Neutrophil (primary cell): Measurements from ENCODE around the gene TPBGL.
A peak's percentile ranks its signal among the peaks of the same experiment; 100 is the strongest.

Experiments used
- H3K27ac ChIP-seq: fragments of 200-600 bp; sonication (generic); 2 replicates; pipeline ENCODE4 v1.5.1; 2016; ENCODE audit warnings: mild to moderate bottlenecking, moderate library complexity
- H3K27me3 ChIP-seq: fragments of 200-600 bp; sonication (generic); 2 replicates; pipeline ENCODE4 v1.6.0; 2016; ENCODE audit warnings: mild to moderate bottlenecking
- H3K36me3 ChIP-seq: fragments of 200-600 bp; sonication (generic); 2 replicates; pipeline ENCODE4 v1.5.1; 2017
- H3K4me1 ChIP-seq, 2 experiments: fragments of 200-600 bp in 1 of 2; sonication (generic) in 1 of 2; 1 replicate in 1 of 2; 2 replicates in 1 of 2; pipeline versions ENCODE4 v1.5.1 to v1.6.1; 2013 to 2016; ENCODE audit warnings: low read depth in 1 of 2, low read length in 1 of 2, mild to moderate bottlenecking in 1 of 2, moderate library complexity in 1 of 2; ENCODE audit not compliant: control insufficient read depth in 1 of 2, insufficient read depth in 1 of 2
- H3K4me3 ChIP-seq, 2 experiments: fragments of 200-600 bp in 1 of 2; sonication (generic) in 1 of 2; 1 replicate in 1 of 2; 2 replicates in 1 of 2; pipeline ENCODE4 v1.5.1; 2013 to 2016; ENCODE audit warnings: low read depth in 1 of 2, low read length in 1 of 2, mild to moderate bottlenecking in 1 of 2, moderate library complexity in 1 of 2
- H3K9me3 ChIP-seq: fragments of 200-600 bp; sonication (generic); 2 replicates; pipeline ENCODE4 v1.5.1; 2016
- TF ChIP-seq, protein P1 (sequence below): fragments of 200-600 bp; sonication (generic); IDR thresholded peaks from 2 replicates; pipeline ENCODE4 v1.5.1; 2016; ENCODE audit warnings: antibody characterized with exemption

The TPBGL gene

DNA sequence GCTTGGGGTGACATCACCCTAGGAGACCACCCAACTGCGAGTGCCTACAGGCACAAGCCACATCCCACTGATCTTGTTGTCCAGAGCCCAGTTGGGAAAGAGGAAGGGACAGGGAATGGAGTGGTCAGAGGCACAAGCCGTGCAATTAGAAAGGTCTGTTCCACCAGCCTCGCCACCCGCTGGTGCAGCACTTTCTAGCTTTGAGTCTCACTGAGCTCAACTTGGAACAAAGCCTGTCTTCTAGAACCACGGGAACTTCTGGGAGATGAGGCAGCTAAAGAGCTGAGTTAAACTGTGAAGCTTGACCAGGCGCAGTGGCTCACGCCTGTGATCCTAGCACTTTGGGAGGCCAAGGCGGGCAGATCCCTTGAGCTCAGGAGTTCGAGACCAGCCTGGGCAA lies 29.3 kb downstream of the TPBGL start:
- TF ChIP-seq, protein P1, sequence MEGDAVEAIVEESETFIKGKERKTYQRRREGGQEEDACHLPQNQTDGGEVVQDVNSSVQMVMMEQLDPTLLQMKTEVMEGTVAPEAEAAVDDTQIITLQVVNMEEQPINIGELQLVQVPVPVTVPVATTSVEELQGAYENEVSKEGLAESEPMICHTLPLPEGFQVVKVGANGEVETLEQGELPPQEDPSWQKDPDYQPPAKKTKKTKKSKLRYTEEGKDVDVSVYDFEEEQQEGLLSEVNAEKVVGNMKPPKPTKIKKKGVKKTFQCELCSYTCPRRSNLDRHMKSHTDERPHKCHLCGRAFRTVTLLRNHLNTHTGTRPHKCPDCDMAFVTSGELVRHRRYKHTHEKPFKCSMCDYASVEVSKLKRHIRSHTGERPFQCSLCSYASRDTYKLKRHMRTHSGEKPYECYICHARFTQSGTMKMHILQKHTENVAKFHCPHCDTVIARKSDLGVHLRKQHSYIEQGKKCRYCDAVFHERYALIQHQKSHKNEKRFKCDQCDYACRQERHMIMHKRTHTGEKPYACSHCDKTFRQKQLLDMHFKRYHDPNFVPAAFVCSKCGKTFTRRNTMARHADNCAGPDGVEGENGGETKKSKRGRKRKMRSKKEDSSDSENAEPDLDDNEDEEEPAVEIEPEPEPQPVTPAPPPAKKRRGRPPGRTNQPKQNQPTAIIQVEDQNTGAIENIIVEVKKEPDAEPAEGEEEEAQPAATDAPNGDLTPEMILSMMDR, result no peak
- Histone ChIP-seq H3K9me3 (no peaks in the 10 kb centered on the region), H3K4me3 (no peak overlapping the region), H3K27ac (peak overlapping the region; percentile 1), H3K4me1 (peaks cover 48 to 51% of the 10 kb centered on the region in 2 experiments), H3K27me3 (no peaks in the 10 kb centered on the region), H3K36me3 (peaks cover 46% of the 10 kb centered on the region)

DNA sequence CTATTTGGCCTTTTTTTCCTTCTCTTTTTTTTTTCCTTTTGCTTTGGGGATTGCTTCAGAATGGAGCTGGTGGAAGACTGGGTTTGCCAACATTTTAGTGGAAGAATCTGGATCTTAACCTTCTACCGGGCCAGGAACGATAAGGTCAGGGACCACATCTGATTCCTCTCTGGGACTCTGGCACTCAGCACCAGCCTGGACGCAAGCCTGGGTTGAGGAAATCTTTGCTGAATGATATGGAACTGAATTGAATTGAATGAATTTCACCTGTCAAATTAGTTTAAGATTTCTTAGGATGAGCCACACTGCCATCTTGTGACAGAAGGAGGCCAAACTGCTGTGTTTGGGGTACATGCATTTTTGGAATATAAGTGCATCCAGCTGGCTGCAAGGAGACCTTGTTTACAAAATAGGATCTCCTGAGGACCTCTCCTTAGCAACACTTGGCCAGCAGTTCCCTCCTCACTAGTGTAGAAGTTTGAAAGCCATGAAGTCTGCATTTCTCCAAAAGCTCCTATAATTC lies 30.4 kb downstream of the TPBGL start:
- Histone ChIP-seq H3K4me3 (no peak overlapping the region), H3K27ac (peak overlapping the region; percentile 92), H3K9me3 (no peaks in the 10 kb centered on the region), H3K4me1 (peaks cover 48 to 50% of the 10 kb centered on the region in 2 experiments), H3K36me3 (peaks cover 36% of the 10 kb centered on the region), H3K27me3 (no peaks in the 10 kb centered on the region)
- TF ChIP-seq, protein P1, result peak; percentile 28

DNA sequence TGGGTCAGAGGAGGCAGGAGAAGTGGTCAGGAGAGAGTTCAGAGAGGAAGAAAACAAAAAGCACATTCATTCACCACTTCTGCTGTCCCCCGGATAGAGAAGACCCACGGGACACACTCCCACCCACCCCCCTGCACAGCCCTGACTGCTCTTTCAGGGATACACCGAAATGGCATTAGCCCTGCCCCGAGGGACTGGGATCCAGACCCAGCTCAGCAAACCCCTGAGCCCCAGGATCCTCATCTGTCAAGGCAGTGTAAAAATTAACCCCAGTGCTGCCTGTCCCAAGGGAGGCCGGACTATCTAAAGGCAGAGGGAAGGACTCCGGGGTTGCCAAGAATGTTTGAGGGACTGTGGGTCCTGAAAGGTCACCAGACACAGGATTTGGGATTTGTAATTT lies 31.2 kb downstream of the TPBGL start:
- TF ChIP-seq, protein P1, result no peak
- Histone ChIP-seq H3K27me3 (no peaks in the 10 kb centered on the region), H3K4me3 (no peak overlapping the region)

DNA sequence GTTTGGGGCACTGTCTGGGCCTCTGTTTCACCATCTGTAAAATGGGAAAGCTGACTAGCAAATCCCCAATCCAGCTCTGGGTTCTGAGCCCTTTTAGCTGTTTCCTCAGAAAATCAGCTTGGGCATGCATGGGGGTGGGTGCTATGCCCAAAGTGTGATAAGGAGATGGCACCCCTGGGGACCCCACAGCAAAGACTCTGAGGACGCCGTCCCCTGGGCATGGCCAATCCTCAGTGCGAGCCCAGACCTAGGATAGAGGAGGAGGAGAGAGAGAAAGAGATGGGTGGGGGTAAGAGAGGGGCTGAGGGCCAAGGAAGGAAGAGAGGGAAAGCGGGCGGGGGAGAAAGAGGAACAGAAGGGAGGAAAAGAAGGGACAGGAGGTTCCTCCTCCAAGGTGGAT lies 31.8 kb downstream of the TPBGL start:
- Histone ChIP-seq H3K4me3 (peak overlapping the region in 1 of 2 experiments; percentile 9), H3K9me3 (no peaks in the 10 kb centered on the region), H3K4me1 (peaks cover 57% of the 10 kb centered on the region in 2 experiments), H3K27me3 (no peaks in the 10 kb centered on the region), H3K27ac (peak overlapping the region; percentile 92), H3K36me3 (peaks cover 31% of the 10 kb centered on the region)
- TF ChIP-seq, protein P1, result no peak

More for the DNA sequence above, 31.2 kb downstream of the TPBGL start:
- no peaks in the 10 kb centered on the region for H3K9me3 ChIP-seq
- H3K4me1 ChIP-seq, result peaks cover 51 to 55% of the 10 kb centered on the region in 2 experiments
- peak overlapping the region; percentile 92 for H3K27ac ChIP-seq
- H3K36me3 ChIP-seq, result peaks cover 31% of the 10 kb centered on the region

DNA sequence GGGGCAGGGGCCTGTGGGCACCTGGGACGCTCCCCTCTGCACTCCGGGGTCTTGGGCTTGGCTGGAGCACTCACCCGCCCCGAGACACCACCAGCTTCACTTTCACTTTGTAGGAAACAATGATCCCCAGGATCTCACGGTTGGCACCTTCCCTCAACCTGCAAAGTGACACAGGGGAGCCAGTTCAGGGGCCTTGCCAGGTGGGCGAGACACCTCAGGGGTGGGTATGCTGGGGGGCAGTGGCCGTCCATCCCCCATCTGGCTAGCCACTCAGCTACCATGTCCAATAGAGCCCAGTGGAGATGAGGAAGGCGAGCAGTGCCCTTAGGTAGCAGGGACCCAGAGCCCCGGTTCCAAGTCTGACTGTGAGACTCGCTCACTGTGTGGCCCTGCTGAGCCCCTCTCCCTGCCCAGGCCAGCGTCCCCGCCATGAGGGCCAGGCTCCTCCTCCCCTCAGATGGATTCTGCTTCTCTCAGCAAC lies 32.3 kb downstream of the TPBGL start:
- Histone ChIP-seq H3K4me3 (peak overlapping the region in 1 of 2 experiments; percentile 9), H3K9me3 (no peaks in the 10 kb centered on the region), H3K27me3 (no peaks in the 10 kb centered on the region), H3K36me3 (peaks cover 31% of the 10 kb centered on the region), H3K4me1 (peaks cover 57% of the 10 kb centered on the region in 2 experiments), H3K27ac (peak overlapping the region; percentile 92)
- TF ChIP-seq, protein P1, result no peak
